Measurements from ENCODE around the gene MEGF8. TPM values are rescaled to one million over a fixed set of nuclear protein-coding genes. Genes with fewer than 3 reads are reported as not detected.

Gene MEGF8
- total and polyA plus RNA-seq, 9 of the 15 experiments (the other 6 are each of a cell fraction or from before 2014, with no cell fraction given), result 0.28 to 13.1 (median 3.0) TPM

- peak; percentile 39; the same call in 1 of the 2 replicates for TF ChIP-seq MGA (IDR thresholded peaks at IDR 0.05)
- no peak for TF ChIP-seq MCM5 (IDR thresholded peaks at IDR 0.05; ENCODE audit: low read depth)
- TF ChIP-seq CLOCK (CRISPR knock-in tag; IDR thresholded peaks at IDR 0.05; ENCODE audit: borderline replicate concordance), result no peak
- TF ChIP-seq ZNF384 (IDR thresholded peaks at IDR 0.05; ENCODE audit: low read depth, low read length), result no peak
- TF ChIP-seq RBM22 (IDR thresholded peaks at IDR 0.05; ENCODE audit: low read depth, low read length, poor library complexity, severe bottlenecking), result no peak
- 0 out of 4 replicates have a peak, but pooled peaks of 1 of the 2 experiments have one; percentile 22 for TF ChIP-seq ZNF639 (CRISPR knock-in tag; conservative IDR thresholded peaks at IDR 0.05 in 1 of 2, IDR thresholded peaks at IDR 0.05 in 1 of 2)
- no peak for TF ChIP-seq RBM34 (IDR thresholded peaks at IDR 0.05; ENCODE audit: borderline replicate concordance, insufficient read depth, low read length)
- no peak for TF ChIP-seq ZNF133 (CRISPR knock-in tag; IDR thresholded peaks at IDR 0.05)
- TF ChIP-seq ZNF212 (CRISPR knock-in tag; IDR thresholded peaks at IDR 0.05), result no peak
- TF ChIP-seq ZBTB1 (CRISPR knock-in tag; IDR thresholded peaks at IDR 0.05; ENCODE audit: borderline replicate concordance, low read depth), result no peak
These were observed 72.1 kb downstream of the MEGF8 start (continued) for GRCh38 chr19:42397263-42398166.

All from K562 (cell line).